H1 (cell line): ENCODE measurements around the gene FGFRL1. TPM values are rescaled to one million over a fixed set of nuclear protein-coding genes. Genes with fewer than 3 reads are reported as not detected.

Experiments
- CTCF ChIA-PET: fragments of 300-600 bp; sonication (Branson Sonifier 250); formaldehyde crosslinking; loops from one replicate; lab custom pipeline; 2021; ENCODE audit not compliant: partially characterized antibody; lab: Charles Lee
- POLR2A ChIA-PET: fragments of 300-600 bp; sonication (Branson Sonifier 250); formaldehyde crosslinking; loops from one replicate; lab custom pipeline; 2021; ENCODE audit warnings: inconsistent platforms; ENCODE audit not compliant: partially characterized antibody; lab: Charles Lee
- DNase-seq, 2 experiments: peaks; one replicate each; pipeline versions ENCODE4 v3.0.0 to v3.0.0-alpha.2; 2010 to 2022; ENCODE audit warnings: low spot score in 2 of 2, low read depth in 1 of 2, mixed read lengths in 1 of 2
- FAIRE-seq: peaks from 2 replicates; lab custom pipeline; 2011; peaks lifted over from hg19 to GRCh38; lab: Jason Lieb, UNC
- H2AFZ ChIP-seq: 2 replicates; pipeline ENCODE4 v1.8.1; 2012; ENCODE audit warnings: low read length, inconsistent platforms
- H2AK5ac ChIP-seq: 2 replicates; pipeline ENCODE4 v1.6.1; 2013; ENCODE audit warnings: low read depth, low read length
- H2BK120ac ChIP-seq: replicated peaks from 2 replicates; pipeline ENCODE3; 2013; ENCODE audit warnings: low read depth, low read length, inconsistent platforms
- H2BK12ac ChIP-seq: 2 replicates; pipeline ENCODE4 v1.6.1; 2013; ENCODE audit warnings: low read depth, low read length
- H2BK15ac ChIP-seq: 2 replicates; pipeline ENCODE4 v1.6.1; 2013; ENCODE audit warnings: low read length
- H2BK20ac ChIP-seq: 2 replicates; pipeline ENCODE4 v1.6.1; 2013; ENCODE audit warnings: low read length
- H2BK5ac ChIP-seq: 2 replicates; pipeline ENCODE4 v1.6.1; 2013; ENCODE audit warnings: low read depth, low read length
- H3K14ac ChIP-seq: 2 replicates; pipeline ENCODE4 v1.6.1; 2013; ENCODE audit warnings: inconsistent platforms; ENCODE audit not compliant: insufficient read length
- H3K18ac ChIP-seq: 2 replicates; pipeline ENCODE4 v1.6.1; 2013; ENCODE audit warnings: low read length; ENCODE audit errors: extremely low read depth
- H3K23ac ChIP-seq: 2 replicates; pipeline ENCODE4 v1.6.1; 2013; ENCODE audit warnings: inconsistent platforms; ENCODE audit not compliant: insufficient read length
- H3K23me2 ChIP-seq: 2 replicates; pipeline ENCODE4 v1.6.1; 2013; ENCODE audit warnings: low read depth, low read length
- H3K27ac ChIP-seq: 2 replicates; pipeline ENCODE4 v1.6.1; 2011; ENCODE audit warnings: low read depth, low read length, inconsistent platforms
- H3K27me3 ChIP-seq, 4 experiments: replicated peaks in 1 of 4; 1 replicate in 1 of 4; 2 replicates in 3 of 4; pipeline versions ENCODE4 v1.6.1 to v1.8.1; 2011 to 2013; ENCODE audit warnings: low read length in 3 of 4, mild to moderate bottlenecking in 3 of 4, inconsistent platforms in 2 of 4, mixed read lengths in 2 of 4, moderate library complexity in 1 of 4; ENCODE audit not compliant: control insufficient read depth in 3 of 4, insufficient read depth in 3 of 4; ENCODE audit errors: extremely low read depth in 1 of 4
- H3K36me3 ChIP-seq, 4 experiments: 2 replicates each; pipeline versions ENCODE4 v1.6.1 to v1.8.1; 2011 to 2013; ENCODE audit warnings: mild to moderate bottlenecking in 4 of 4, low read length in 3 of 4, moderate library complexity in 2 of 4, control low read depth in 1 of 4, inconsistent platforms in 1 of 4; ENCODE audit not compliant: insufficient read depth in 4 of 4, control insufficient read depth in 2 of 4
- H3K4ac ChIP-seq: replicated peaks from 2 replicates; pipeline ENCODE3; 2013; ENCODE audit warnings: low read length, low read depth, mixed read lengths, inconsistent platforms; ENCODE audit not compliant: insufficient read length
- H3K4me1 ChIP-seq, 4 experiments: replicated peaks in 1 of 4; 1 replicate in 1 of 4; 2 replicates in 3 of 4; pipeline versions ENCODE4 v1.6.1 to v1.8.1; 2011 to 2013; ENCODE audit warnings: low read length in 3 of 4, inconsistent platforms in 2 of 4, mixed read lengths in 1 of 4; ENCODE audit not compliant: insufficient read depth in 4 of 4, control insufficient read depth in 3 of 4
- H3K4me2 ChIP-seq, 2 experiments: 2 replicates each; pipeline versions ENCODE4 v1.6.1 to v1.8.1; 2011 to 2013; ENCODE audit warnings: low read depth in 2 of 2, low read length in 2 of 2, control low read depth in 1 of 2, inconsistent platforms in 1 of 2, mild to moderate bottlenecking in 1 of 2; ENCODE audit not compliant: insufficient read depth in 1 of 2
- H3K4me3 ChIP-seq, 4 experiments: fragments of 200-600, 300-600 bp in 1 of 4; sonication (generic), shearing (Covaris generic), sonication (Bioruptor Twin) in 1 of 4; 2 replicates each; pipeline versions ENCODE4 v1.5.1 to v1.8.1; 2011 to 2016; ENCODE audit warnings: low read length in 4 of 4, low read depth in 3 of 4, control low read depth in 2 of 4, inconsistent platforms in 2 of 4, mild to moderate bottlenecking in 2 of 4, mixed read lengths in 1 of 4, moderate library complexity in 1 of 4; ENCODE audit not compliant: insufficient read depth in 2 of 4; ENCODE audit errors: extremely low read depth in 1 of 4
- H3K56ac ChIP-seq: replicated peaks from 2 replicates; pipeline ENCODE3; 2013; ENCODE audit warnings: low read depth, mild to moderate bottlenecking, mixed read lengths, low read length, inconsistent platforms; ENCODE audit not compliant: insufficient read length
- H3K79me1 ChIP-seq: 2 replicates; pipeline ENCODE4 v1.6.1; 2013; ENCODE audit warnings: low read depth, low read length, control low read depth
- H3K79me2 ChIP-seq, 2 experiments: 2 replicates each; pipeline versions ENCODE4 v1.6.1 to v1.8.1; 2012 to 2013; ENCODE audit warnings: low read length in 2 of 2, mild to moderate bottlenecking in 2 of 2, inconsistent platforms in 1 of 2; ENCODE audit not compliant: insufficient read depth in 2 of 2, control insufficient read depth in 1 of 2
- H3K9ac ChIP-seq, 4 experiments: replicated peaks in 1 of 4; 1 replicate in 1 of 4; 2 replicates in 3 of 4; pipeline versions ENCODE4 v1.6.1 to v1.8.1; 2011 to 2013; ENCODE audit warnings: low read depth in 3 of 4, low read length in 3 of 4, control low read depth in 2 of 4, mild to moderate bottlenecking in 2 of 4, moderate library complexity in 2 of 4, inconsistent platforms in 1 of 4; ENCODE audit errors: extremely low read depth in 1 of 4
- H3K9me3 ChIP-seq, 2 experiments: 2 replicates each; pipeline versions ENCODE4 v1.6.1 to v1.8.1; 2012 to 2013; ENCODE audit warnings: mild to moderate bottlenecking in 2 of 2, moderate library complexity in 2 of 2, control low read depth in 1 of 2, inconsistent platforms in 1 of 2, low read depth in 1 of 2, low read length in 1 of 2, mixed read lengths in 1 of 2; ENCODE audit not compliant: insufficient read depth in 2 of 2
- H4K20me1 ChIP-seq, 2 experiments: replicated peaks in 1 of 2; 2 replicates each; pipeline versions ENCODE3 to v1.8.1; 2011 to 2013; ENCODE audit warnings: inconsistent platforms in 2 of 2, low read length in 2 of 2, mild to moderate bottlenecking in 1 of 2; ENCODE audit not compliant: insufficient read depth in 2 of 2, control insufficient read depth in 1 of 2
- H4K5ac ChIP-seq: 2 replicates; pipeline ENCODE4 v1.6.1; 2013; ENCODE audit warnings: low read length, low read depth, mixed read lengths, inconsistent platforms; ENCODE audit not compliant: insufficient read length
- H4K8ac ChIP-seq: 2 replicates; pipeline ENCODE4 v1.8.0; 2013; ENCODE audit warnings: mild to moderate bottlenecking, moderate library complexity, low read length, inconsistent platforms; ENCODE audit not compliant: insufficient read depth; ENCODE audit errors: extremely low read depth
- H4K91ac ChIP-seq: replicated peaks from 2 replicates; pipeline ENCODE3; 2013; ENCODE audit warnings: low read length, mixed read lengths, inconsistent platforms; ENCODE audit not compliant: insufficient read length
- HDAC6 ChIP-seq: IDR thresholded peaks from one replicate; pipeline ENCODE4 v1.7.1; 2012; ENCODE audit warnings: low read depth, mild to moderate bottlenecking, inconsistent platforms, low read length, moderate library complexity
- NANOG ChIP-seq: IDR thresholded peaks from 2 replicates; pipeline ENCODE4 v1.6.1; 2011; ENCODE audit warnings: low read length, low read depth, mild to moderate bottlenecking, inconsistent platforms; ENCODE audit not compliant: insufficient read depth, poor library complexity, severe bottlenecking
- SIRT6 ChIP-seq: IDR thresholded peaks from one replicate; pipeline ENCODE4 v1.7.1; 2012; ENCODE audit warnings: low read length, inconsistent platforms
- WGBS, 2 experiments: shearing (Covaris generic) in 1 of 2; methylation state at CpG; one replicate each; pipeline versions ENCODE4 v1.1.6 to v1.1.7; 2013 to 2015; ENCODE audit warnings: low lambda C conversion rate in 2 of 2, mixed read lengths in 2 of 2, inconsistent platforms in 1 of 2, low coverage in 1 of 2, missing lambda C conversion rate in 1 of 2; ENCODE audit not compliant: insufficient replicate concordance in 2 of 2, insufficient coverage in 1 of 2, insufficient read length in 1 of 2; ENCODE audit errors: extremely low coverage in 1 of 2, missing lambda C conversion rate in 1 of 2; 5-methylcytosine and 5-hydroxymethylcytosine counted together
- polyA plus RNA-seq, 7 experiments: library from polyadenylated mRNA; depleted of rRNA in 3 of 7; stranded (reverse) in 5 of 7; unstranded in 2 of 7; fragments of >200 nt in 5 of 7; fragments of 200-250 nt in 2 of 7; gene quantifications; 1 replicate in 5 of 7; 2 replicates in 1 of 7; 4 replicates in 1 of 7; pipeline versions ENCODE4 v1.2.1 to v1.2.3, GENCODE V29; 2011 to 2013; ENCODE audit warnings: missing spikeins in 2 of 7, mixed read lengths in 2 of 7
- total RNA-seq: library from RNA; stranded (reverse); fragmentation: NEBNext Ultra II Directional; extraction: Animal tissue kit (Norgen Biotek cat#: 25700); gene quantifications from 2 replicates; pipeline ENCODE4 v1.2.1, GENCODE V29; 2021

The FGFRL1 gene
- total and polyA plus RNA-seq, 2 of the 8 experiments (the other 6 are each of a cell fraction or from before 2014, with no cell fraction given), result 18.9 to 34.6 TPM

DNA sequence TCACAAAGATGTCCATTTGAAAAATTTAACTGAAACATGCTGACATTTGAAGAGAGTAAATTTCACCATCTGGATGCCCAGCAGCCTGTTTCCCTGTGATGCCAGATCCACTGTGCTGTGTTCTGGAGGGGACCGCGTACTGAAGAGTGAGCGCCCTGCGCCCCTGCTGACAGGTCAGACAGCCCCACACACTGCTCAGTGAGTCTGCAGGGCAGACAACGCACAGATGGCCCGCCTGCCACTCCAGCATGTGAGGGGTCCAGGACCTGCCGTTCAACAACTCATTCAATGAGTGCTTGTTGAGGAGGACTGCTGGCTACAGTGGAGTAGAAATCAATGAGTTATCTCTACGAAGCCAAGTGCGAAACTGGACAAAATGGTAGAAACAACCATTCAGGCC is 49.2 kb downstream of the FGFRL1 start:
- ChIA-PET CTCF (no interaction called here), POLR2A (no interaction called here)
- no peak overlapping the region for H3K27ac ChIP-seq
- no peak overlapping the region for H3K56ac ChIP-seq
- H2BK5ac ChIP-seq, result no peak overlapping the region
- H2BK12ac ChIP-seq, result no peak overlapping the region
- no peaks in the 10 kb centered on the region for H3K23me2 ChIP-seq
- no peaks in the 10 kb centered on the region for H3K36me3 ChIP-seq
- H3K79me2 ChIP-seq, result no peaks in the 10 kb centered on the region
- no peaks in the 10 kb centered on the region for H4K20me1 ChIP-seq
- H3K14ac ChIP-seq, result no peak overlapping the region
- H3K27me3 ChIP-seq, result peaks cover 0 to 6% (median 1%) of the 10 kb centered on the region in 4 experiments; a peak in 4 of 7 replicates
- no peak overlapping the region for H2BK15ac ChIP-seq
- H3K4me1 ChIP-seq, result peaks cover 0 to 3% (median 2%) of the 10 kb centered on the region in 4 experiments; a peak in 2 of 7 replicates
- no peak for TF ChIP-seq HDAC6
- TF ChIP-seq SIRT6, result no peak
- no peak for TF ChIP-seq NANOG
- no peak overlapping the region for H3K4ac ChIP-seq
- FAIRE-seq (no peak), DNase-seq (no peak)
- WGBS, 2 experiments, result 92% methylated on average over 9 of the region's 9 CpGs; no CpG with 5 or more reads in 1 of the 2 experiments
- no peak overlapping the region for H4K5ac ChIP-seq
- H2AFZ ChIP-seq, result no peak overlapping the region
- no peak overlapping the region for H4K8ac ChIP-seq
- H3K23ac ChIP-seq, result no peak overlapping the region
- H3K18ac ChIP-seq, result no peak overlapping the region
- no peak overlapping the region for H3K9ac ChIP-seq
- H3K4me3 ChIP-seq, result no peak overlapping the region
- H3K79me1 ChIP-seq, result no peaks in the 10 kb centered on the region
- H3K4me2 ChIP-seq, result no peak overlapping the region
- H2BK120ac ChIP-seq, result no peak overlapping the region
- no peak overlapping the region for H2AK5ac ChIP-seq
- no peaks in the 10 kb centered on the region for H3K9me3 ChIP-seq
- H2BK20ac ChIP-seq, result no peak overlapping the region
- H4K91ac ChIP-seq, result no peak overlapping the region
